IMR-90 (cell line): ENCODE measurements around the gene UBTD1. TPM values are rescaled to one million over a fixed set of nuclear protein-coding genes. Genes with fewer than 3 reads are reported as not detected.

Experiments
- ATAC-seq: fragments of 200-7000 bp; cut with Tn5 transposase; 2 replicates; pipeline ENCODE4 v1.9.1; 2020; ENCODE audit warnings: low read depth, mild to moderate bottlenecking, moderate library complexity
- BruUV-seq: library from RNA; stranded (reverse); fragments of 400-500 nt; replicated peaks from 2 replicates; lab custom pipeline; 2021; lab: Mats Ljungman, UMichigan
- CTCF ChIA-PET: fragments of 300-600 bp; formaldehyde crosslinking; extraction: SDS; loops from one replicate; lab custom pipeline; 2021; ENCODE audit warnings: antibody characterized with exemption; lab: Yijun Ruan, JAX
- POLR2A ChIA-PET: fragments of 300-600 bp; sonication (Branson Sonifier 250); formaldehyde crosslinking; loops from one replicate; lab custom pipeline; 2022; ENCODE audit warnings: antibody characterized with exemption; ENCODE audit not compliant: unreplicated experiment; lab: Charles Lee
- DNase-seq: peaks from one replicate; pipeline ENCODE4 v3.0.0; 2013
- H2AFZ ChIP-seq: replicated peaks from 2 replicates; pipeline ENCODE3; 2013; ENCODE audit warnings: low read length, mild to moderate bottlenecking; ENCODE audit not compliant: poor library complexity
- H2AK5ac ChIP-seq: 2 replicates; pipeline ENCODE4 v1.6.1; 2013; ENCODE audit warnings: low read depth, low read length, inconsistent platforms
- H2AK9ac ChIP-seq: replicated peaks from 2 replicates; pipeline ENCODE3; 2013; ENCODE audit warnings: mild to moderate bottlenecking, low read depth, low read length, moderate library complexity; ENCODE audit not compliant: poor library complexity
- H2BK120ac ChIP-seq: 2 replicates; pipeline ENCODE4 v1.6.1; 2013; ENCODE audit warnings: low read depth, low read length, inconsistent platforms
- H2BK15ac ChIP-seq: 3 replicates; pipeline ENCODE4 v1.6.1; 2013; ENCODE audit warnings: low read depth, low read length, inconsistent platforms
- H2BK20ac ChIP-seq: 2 replicates; pipeline ENCODE4 v1.6.1; 2013; ENCODE audit warnings: low read depth, mild to moderate bottlenecking, inconsistent platforms, low read length, moderate library complexity
- H2BK5ac ChIP-seq: 2 replicates; pipeline ENCODE4 v1.6.1; 2013; ENCODE audit warnings: mild to moderate bottlenecking, low read depth, low read length, inconsistent platforms; ENCODE audit not compliant: poor library complexity, severe bottlenecking
- H3K14ac ChIP-seq: replicated peaks from 2 replicates; pipeline ENCODE4 v1.6.1; 2013; ENCODE audit warnings: low read depth, low read length, inconsistent platforms
- H3K18ac ChIP-seq: 2 replicates; pipeline ENCODE4 v1.6.1; 2013; ENCODE audit warnings: low read depth, low read length, control low read depth
- H3K23ac ChIP-seq: 2 replicates; pipeline ENCODE4 v1.6.1; 2013; ENCODE audit warnings: low read depth, low read length, inconsistent platforms
- H3K27ac ChIP-seq: 2 replicates; pipeline ENCODE4 v1.5.1; 2013; ENCODE audit warnings: mild to moderate bottlenecking, control low read depth, low read length; ENCODE audit not compliant: insufficient read depth
- H3K27me3 ChIP-seq: 2 replicates; pipeline ENCODE4 v1.6.1; 2013; ENCODE audit warnings: low read length; ENCODE audit not compliant: control insufficient read depth, insufficient read depth
- H3K36me3 ChIP-seq: 2 replicates; pipeline ENCODE4 v1.6.1; 2013; ENCODE audit warnings: low read length, mixed read lengths; ENCODE audit not compliant: control insufficient read depth, insufficient read depth
- H3K4ac ChIP-seq: 2 replicates; pipeline ENCODE4 v1.6.1; 2013; ENCODE audit warnings: low read depth, low read length, inconsistent platforms
- H3K4me1 ChIP-seq: 2 replicates; pipeline ENCODE4 v1.6.1; 2013; ENCODE audit warnings: low read length, mixed read lengths; ENCODE audit not compliant: control insufficient read depth, insufficient read depth
- H3K4me2 ChIP-seq: 2 replicates; pipeline ENCODE4 v1.6.1; 2013; ENCODE audit warnings: low read depth, mild to moderate bottlenecking, control low read depth, low read length, moderate library complexity
- H3K4me3 ChIP-seq: 2 replicates; pipeline ENCODE4 v1.5.1; 2013; ENCODE audit warnings: low read depth, mild to moderate bottlenecking, control low read depth, low read length, moderate library complexity; ENCODE audit not compliant: insufficient read depth
- H3K56ac ChIP-seq: 2 replicates; pipeline ENCODE4 v1.6.1; 2013; ENCODE audit warnings: low read length, inconsistent platforms; ENCODE audit not compliant: insufficient read depth; ENCODE audit errors: extremely low read depth
- H3K79me1 ChIP-seq, 2 experiments: 2 replicates each; pipeline ENCODE4 v1.6.1; 2013; ENCODE audit warnings: low read length in 2 of 2, inconsistent platforms in 1 of 2, low read depth in 1 of 2
- H3K9ac ChIP-seq: 2 replicates; pipeline ENCODE4 v1.6.1; 2013; ENCODE audit warnings: low read depth, low read length, control low read depth
- H3K9me1 ChIP-seq: 2 replicates; pipeline ENCODE4 v1.6.1; 2013; ENCODE audit warnings: low read length, inconsistent platforms; ENCODE audit not compliant: insufficient read depth
- H3K9me3 ChIP-seq: 2 replicates; pipeline ENCODE4 v1.6.1; 2013; ENCODE audit warnings: low read length; ENCODE audit not compliant: control insufficient read depth, insufficient read depth
- H4K20me1 ChIP-seq: 2 replicates; pipeline ENCODE4 v1.6.1; 2013; ENCODE audit warnings: low read length, inconsistent platforms; ENCODE audit not compliant: insufficient read depth
- H4K5ac ChIP-seq: 2 replicates; pipeline ENCODE4 v1.6.1; 2013; ENCODE audit warnings: mild to moderate bottlenecking, low read depth, low read length, control low read depth
- H4K8ac ChIP-seq, 2 experiments: 2 replicates each; pipeline ENCODE4 v1.6.1; 2013; ENCODE audit warnings: low read depth in 2 of 2, low read length in 2 of 2, control low read depth in 1 of 2, inconsistent platforms in 1 of 2
- H4K91ac ChIP-seq: 2 replicates; pipeline ENCODE4 v1.6.1; 2013; ENCODE audit warnings: low read depth, low read length, inconsistent platforms; ENCODE audit not compliant: insufficient read depth
- CTCF ChIP-seq: conservative IDR thresholded peaks from 2 replicates; pipeline ENCODE4 v1.5.1; 2012; ENCODE audit warnings: mild to moderate bottlenecking, low read depth, low read length, improper control_type of control experiment
- WGBS, 2 experiments: methylation state at CpG; one replicate each; pipeline versions ENCODE4 v1.1.5 to v1.1.7; 2013; ENCODE audit warnings: missing lambda C conversion rate in 2 of 2; ENCODE audit not compliant: insufficient read length in 1 of 2; ENCODE audit errors: extremely low coverage in 2 of 2; 5-methylcytosine and 5-hydroxymethylcytosine counted together
- dilution Hi-C: fragments of 300-500 bp; cut with HindIII; formaldehyde crosslinking; loops from one replicate; pipeline ENCODE4 v1.14.3; 2018; ENCODE audit warnings: low sequenced_read_pairs; ENCODE audit not compliant: unreplicated experiment
- in situ Hi-C: fragments of 300-500 bp; cut with MboI; formaldehyde crosslinking; loops from 3 replicates; pipeline ENCODE4 v1.14.3; 2019; ENCODE audit warnings: low sequenced_read_pairs, inconsistent platforms, mixed read lengths
- intact Hi-C: fragments of 100-400 bp; cut with micrococcal nuclease; formaldehyde crosslinking; loops from 2 replicates; pipeline ENCODE4 v1.10.0; 2022
- polyA plus RNA-seq, 3 experiments: library from polyadenylated mRNA; depleted of rRNA; stranded (reverse); fragments of >200 nt; gene quantifications; 2 replicates each; pipeline ENCODE4 v1.2.3, GENCODE V29; 2012; ENCODE audit warnings: low replicate concordance in 1 of 3
- total RNA-seq: library from RNA; depleted of rRNA; stranded (reverse); fragments of >200 nt; gene quantifications from 2 replicates; pipeline ENCODE4 v1.2.3, GENCODE V29; 2012

The UBTD1 gene
- total and polyA plus RNA-seq, 2 of the 4 experiments (the other 2 are of a cell fraction), result 21.9 to 44.9 TPM

GRCh38 chr10:97522937-97523336 lies 24.2 kb downstream of the UBTD1 start:
- H2AK9ac ChIP-seq, result no peak overlapping the region
- WGBS, 2 experiments, result 100% methylated on average over 1 of the region's 8 CpGs; no CpG with 5 or more reads in 1 of the 2 experiments
- ChIA-PET CTCF (interaction anchor here (1.2 kb wide), 1 partner anchor 32 kb away, joined by 3 read pairs; no protein-coding TSS in a partner anchor), POLR2A (no interaction called here)
- no peak overlapping the region for H2BK20ac ChIP-seq
- H3K4me2 ChIP-seq, result no peak overlapping the region
- H3K23ac ChIP-seq, result no peak overlapping the region
- H3K4me1 ChIP-seq, result peaks cover 6% of the 10 kb centered on the region; the same call in 1 of the 2 replicates
- H4K5ac ChIP-seq, result no peak overlapping the region
- in situ Hi-C loops (no loop called here), intact Hi-C loops (no loop called here), dilution Hi-C loops (no loop called here)
- H3K27me3 ChIP-seq, result no peaks in the 10 kb centered on the region
- H2BK15ac ChIP-seq, result no peak overlapping the region
- H2BK120ac ChIP-seq, result no peak overlapping the region
- H3K4me3 ChIP-seq, result no peak overlapping the region
- H2AK5ac ChIP-seq, result no peak overlapping the region
- H3K18ac ChIP-seq, result no peak overlapping the region
- H2AFZ ChIP-seq, result no peak overlapping the region
- no peak overlapping the region for H3K56ac ChIP-seq
- no peaks in the 10 kb centered on the region for H3K9me3 ChIP-seq
- H3K9ac ChIP-seq, result no peak overlapping the region
- TF ChIP-seq CTCF, result no peak
- H2BK5ac ChIP-seq, result no peak overlapping the region
- H3K9me1 ChIP-seq, result peaks cover 13% of the 10 kb centered on the region
- BruUV-seq, result no TSS peak
- H3K27ac ChIP-seq, result no peak overlapping the region
- H4K20me1 ChIP-seq, result peaks cover 74% of the 10 kb centered on the region
- DNase-seq, result no peak
- ATAC-seq, result no peak
- H3K14ac ChIP-seq, result no peak overlapping the region
- no peaks in the 10 kb centered on the region for H3K36me3 ChIP-seq
- H4K8ac ChIP-seq, result no peak overlapping the region
- no peak overlapping the region for H4K91ac ChIP-seq
- peaks cover 35 to 80% of the 10 kb centered on the region in 2 experiments for H3K79me1 ChIP-seq
- H3K4ac ChIP-seq, result no peak overlapping the region
